IMR-90 (cell line): ENCODE measurements around the gene VEZT. TPM values are rescaled to one million over a fixed set of nuclear protein-coding genes. Genes with fewer than 3 reads are reported as not detected.

Source experiments
- ATAC-seq: fragments of 200-7000 bp; cut with Tn5 transposase; 2 replicates; pipeline ENCODE4 v1.9.1; 2020; ENCODE audit warnings: low read depth, mild to moderate bottlenecking, moderate library complexity
- BruUV-seq: library from RNA; stranded (reverse); fragments of 400-500 nt; replicated peaks from 2 replicates; lab custom pipeline; 2021; lab: Mats Ljungman, UMichigan
- CTCF ChIA-PET: fragments of 300-600 bp; formaldehyde crosslinking; extraction: SDS; loops from one replicate; lab custom pipeline; 2021; ENCODE audit warnings: antibody characterized with exemption; lab: Yijun Ruan, JAX
- POLR2A ChIA-PET: fragments of 300-600 bp; sonication (Branson Sonifier 250); formaldehyde crosslinking; loops from one replicate; lab custom pipeline; 2022; ENCODE audit warnings: antibody characterized with exemption; ENCODE audit not compliant: unreplicated experiment; lab: Charles Lee
- DNase-seq: peaks from one replicate; pipeline ENCODE4 v3.0.0; 2013
- H2AFZ ChIP-seq: replicated peaks from 2 replicates; pipeline ENCODE3; 2013; ENCODE audit warnings: low read length, mild to moderate bottlenecking; ENCODE audit not compliant: poor library complexity
- H2AK5ac ChIP-seq: 2 replicates; pipeline ENCODE4 v1.6.1; 2013; ENCODE audit warnings: low read depth, low read length, inconsistent platforms
- H2AK9ac ChIP-seq: replicated peaks from 2 replicates; pipeline ENCODE3; 2013; ENCODE audit warnings: mild to moderate bottlenecking, low read depth, low read length, moderate library complexity; ENCODE audit not compliant: poor library complexity
- H2BK120ac ChIP-seq: 2 replicates; pipeline ENCODE4 v1.6.1; 2013; ENCODE audit warnings: low read depth, low read length, inconsistent platforms
- H2BK15ac ChIP-seq: 3 replicates; pipeline ENCODE4 v1.6.1; 2013; ENCODE audit warnings: low read depth, low read length, inconsistent platforms
- H2BK20ac ChIP-seq: 2 replicates; pipeline ENCODE4 v1.6.1; 2013; ENCODE audit warnings: low read depth, mild to moderate bottlenecking, inconsistent platforms, low read length, moderate library complexity
- H2BK5ac ChIP-seq: 2 replicates; pipeline ENCODE4 v1.6.1; 2013; ENCODE audit warnings: mild to moderate bottlenecking, low read depth, low read length, inconsistent platforms; ENCODE audit not compliant: poor library complexity, severe bottlenecking
- H3K14ac ChIP-seq: replicated peaks from 2 replicates; pipeline ENCODE4 v1.6.1; 2013; ENCODE audit warnings: low read depth, low read length, inconsistent platforms
- H3K18ac ChIP-seq: 2 replicates; pipeline ENCODE4 v1.6.1; 2013; ENCODE audit warnings: low read depth, low read length, control low read depth
- H3K23ac ChIP-seq: 2 replicates; pipeline ENCODE4 v1.6.1; 2013; ENCODE audit warnings: low read depth, low read length, inconsistent platforms
- H3K27ac ChIP-seq: 2 replicates; pipeline ENCODE4 v1.5.1; 2013; ENCODE audit warnings: mild to moderate bottlenecking, control low read depth, low read length; ENCODE audit not compliant: insufficient read depth
- H3K27me3 ChIP-seq: 2 replicates; pipeline ENCODE4 v1.6.1; 2013; ENCODE audit warnings: low read length; ENCODE audit not compliant: control insufficient read depth, insufficient read depth
- H3K36me3 ChIP-seq: 2 replicates; pipeline ENCODE4 v1.6.1; 2013; ENCODE audit warnings: low read length, mixed read lengths; ENCODE audit not compliant: control insufficient read depth, insufficient read depth
- H3K4ac ChIP-seq: 2 replicates; pipeline ENCODE4 v1.6.1; 2013; ENCODE audit warnings: low read depth, low read length, inconsistent platforms
- H3K4me1 ChIP-seq: 2 replicates; pipeline ENCODE4 v1.6.1; 2013; ENCODE audit warnings: low read length, mixed read lengths; ENCODE audit not compliant: control insufficient read depth, insufficient read depth
- H3K4me2 ChIP-seq: 2 replicates; pipeline ENCODE4 v1.6.1; 2013; ENCODE audit warnings: low read depth, mild to moderate bottlenecking, control low read depth, low read length, moderate library complexity
- H3K4me3 ChIP-seq: 2 replicates; pipeline ENCODE4 v1.5.1; 2013; ENCODE audit warnings: low read depth, mild to moderate bottlenecking, control low read depth, low read length, moderate library complexity; ENCODE audit not compliant: insufficient read depth
- H3K56ac ChIP-seq: 2 replicates; pipeline ENCODE4 v1.6.1; 2013; ENCODE audit warnings: low read length, inconsistent platforms; ENCODE audit not compliant: insufficient read depth; ENCODE audit errors: extremely low read depth
- H3K79me1 ChIP-seq, 2 experiments: 2 replicates each; pipeline ENCODE4 v1.6.1; 2013; ENCODE audit warnings: low read length in 2 of 2, inconsistent platforms in 1 of 2, low read depth in 1 of 2
- H3K9ac ChIP-seq: 2 replicates; pipeline ENCODE4 v1.6.1; 2013; ENCODE audit warnings: low read depth, low read length, control low read depth
- H3K9me1 ChIP-seq: 2 replicates; pipeline ENCODE4 v1.6.1; 2013; ENCODE audit warnings: low read length, inconsistent platforms; ENCODE audit not compliant: insufficient read depth
- H3K9me3 ChIP-seq: 2 replicates; pipeline ENCODE4 v1.6.1; 2013; ENCODE audit warnings: low read length; ENCODE audit not compliant: control insufficient read depth, insufficient read depth
- H4K20me1 ChIP-seq: 2 replicates; pipeline ENCODE4 v1.6.1; 2013; ENCODE audit warnings: low read length, inconsistent platforms; ENCODE audit not compliant: insufficient read depth
- H4K5ac ChIP-seq: 2 replicates; pipeline ENCODE4 v1.6.1; 2013; ENCODE audit warnings: mild to moderate bottlenecking, low read depth, low read length, control low read depth
- H4K8ac ChIP-seq, 2 experiments: 2 replicates each; pipeline ENCODE4 v1.6.1; 2013; ENCODE audit warnings: low read depth in 2 of 2, low read length in 2 of 2, control low read depth in 1 of 2, inconsistent platforms in 1 of 2
- H4K91ac ChIP-seq: 2 replicates; pipeline ENCODE4 v1.6.1; 2013; ENCODE audit warnings: low read depth, low read length, inconsistent platforms; ENCODE audit not compliant: insufficient read depth
- CEBPB ChIP-seq: IDR thresholded peaks from 2 replicates; pipeline ENCODE4 v1.6.1; 2012; ENCODE audit warnings: low read depth, low read length, improper control_type of control experiment
- MAFK ChIP-seq: IDR thresholded peaks from 2 replicates; pipeline ENCODE4 v1.6.1; 2012; ENCODE audit warnings: low read depth, low read length, improper control_type of control experiment
- RAD21 ChIP-seq: IDR thresholded peaks from 2 replicates; pipeline ENCODE4 v1.6.1; 2012; ENCODE audit warnings: low read length, improper control_type of control experiment
- RCOR1 ChIP-seq: IDR thresholded peaks from 2 replicates; pipeline ENCODE4 v1.6.1; 2012; ENCODE audit warnings: mild to moderate bottlenecking, low read length, improper control_type of control experiment; ENCODE audit not compliant: insufficient replicate concordance
- WGBS, 2 experiments: methylation state at CpG; one replicate each; pipeline versions ENCODE4 v1.1.5 to v1.1.7; 2013; ENCODE audit warnings: missing lambda C conversion rate in 2 of 2; ENCODE audit not compliant: insufficient read length in 1 of 2; ENCODE audit errors: extremely low coverage in 2 of 2; 5-methylcytosine and 5-hydroxymethylcytosine counted together
- dilution Hi-C: fragments of 300-500 bp; cut with HindIII; formaldehyde crosslinking; loops from one replicate; pipeline ENCODE4 v1.14.3; 2018; ENCODE audit warnings: low sequenced_read_pairs; ENCODE audit not compliant: unreplicated experiment
- in situ Hi-C: fragments of 300-500 bp; cut with MboI; formaldehyde crosslinking; loops from 3 replicates; pipeline ENCODE4 v1.14.3; 2019; ENCODE audit warnings: low sequenced_read_pairs, inconsistent platforms, mixed read lengths
- intact Hi-C: fragments of 100-400 bp; cut with micrococcal nuclease; formaldehyde crosslinking; loops from 2 replicates; pipeline ENCODE4 v1.10.0; 2022
- polyA plus RNA-seq, 3 experiments: library from polyadenylated mRNA; depleted of rRNA; stranded (reverse); fragments of >200 nt; gene quantifications; 2 replicates each; pipeline ENCODE4 v1.2.3, GENCODE V29; 2012; ENCODE audit warnings: low replicate concordance in 1 of 3
- total RNA-seq: library from RNA; depleted of rRNA; stranded (reverse); fragments of >200 nt; gene quantifications from 2 replicates; pipeline ENCODE4 v1.2.3, GENCODE V29; 2012
- TF ChIP-seq, protein P1 (sequence below): fragments of 150-350 bp; IDR thresholded peaks from 2 replicates; pipeline ENCODE4 v1.6.1; 2016; ENCODE audit warnings: low read depth, mild to moderate bottlenecking, low read length, moderate library complexity, borderline replicate concordance
- TF ChIP-seq, protein P2 (sequence below): conservative IDR thresholded peaks from 2 replicates; pipeline ENCODE4 v1.5.1; 2012; ENCODE audit warnings: mild to moderate bottlenecking, low read depth, low read length, improper control_type of control experiment

The VEZT gene
- total and polyA plus RNA-seq, 2 of the 4 experiments (the other 2 are of a cell fraction): 54.5 to 90.2 TPM

DNA sequence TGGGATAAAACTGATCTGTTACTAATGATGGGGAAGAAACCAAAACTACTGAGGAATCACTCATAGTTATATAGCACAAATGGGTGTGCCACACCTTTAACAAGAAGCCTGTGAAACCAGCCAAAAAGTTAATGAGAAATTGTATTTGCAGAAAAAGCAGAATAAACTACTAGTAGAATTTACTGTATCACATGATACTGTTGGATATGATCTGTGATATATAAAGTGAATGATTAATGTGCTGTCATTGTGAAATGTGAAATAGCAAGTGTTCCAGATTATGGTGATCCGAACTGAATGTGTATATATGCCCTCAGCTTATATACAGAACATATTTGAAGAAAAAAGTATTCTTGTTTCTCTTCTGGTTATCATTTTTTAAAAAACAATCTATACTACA lies 30.5 kb downstream of the VEZT start:
- peaks cover 9% of the 10 kb centered on the region for H3K9me1 ChIP-seq
- no peak overlapping the region for H2BK120ac ChIP-seq
- H3K4ac ChIP-seq: no peak overlapping the region
- in situ Hi-C loops: no loop called here
- H2AFZ ChIP-seq: no peak overlapping the region
- dilution Hi-C loops: no loop called here
- peaks cover 4% of the 10 kb centered on the region for H3K36me3 ChIP-seq
- H2AK9ac ChIP-seq: no peak overlapping the region
- H3K4me3 ChIP-seq: no peak overlapping the region
- no peak overlapping the region for H3K27ac ChIP-seq
- H3K18ac ChIP-seq: no peak overlapping the region; the same call in 1 of the 2 replicates
- ATAC-seq (no peak), DNase-seq (no peak)
- H4K20me1 ChIP-seq: peaks cover 3% of the 10 kb centered on the region; the same call in 1 of the 2 replicates
- H2BK20ac ChIP-seq: no peak overlapping the region
- H3K27me3 ChIP-seq: no peaks in the 10 kb centered on the region
- ChIA-PET POLR2A (no interaction called here), CTCF (no interaction called here)
- intact Hi-C loops: no loop called here
- H3K14ac ChIP-seq: no peak overlapping the region
- H4K5ac ChIP-seq: no peak overlapping the region
- H2AK5ac ChIP-seq: no peak overlapping the region
- no peak overlapping the region for H2BK15ac ChIP-seq
- TF ChIP-seq MAFK: no peak
- TF ChIP-seq, protein P1, sequence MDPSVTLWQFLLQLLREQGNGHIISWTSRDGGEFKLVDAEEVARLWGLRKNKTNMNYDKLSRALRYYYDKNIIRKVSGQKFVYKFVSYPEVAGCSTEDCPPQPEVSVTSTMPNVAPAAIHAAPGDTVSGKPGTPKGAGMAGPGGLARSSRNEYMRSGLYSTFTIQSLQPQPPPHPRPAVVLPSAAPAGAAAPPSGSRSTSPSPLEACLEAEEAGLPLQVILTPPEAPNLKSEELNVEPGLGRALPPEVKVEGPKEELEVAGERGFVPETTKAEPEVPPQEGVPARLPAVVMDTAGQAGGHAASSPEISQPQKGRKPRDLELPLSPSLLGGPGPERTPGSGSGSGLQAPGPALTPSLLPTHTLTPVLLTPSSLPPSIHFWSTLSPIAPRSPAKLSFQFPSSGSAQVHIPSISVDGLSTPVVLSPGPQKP: no peak
- TF ChIP-seq, protein P2, sequence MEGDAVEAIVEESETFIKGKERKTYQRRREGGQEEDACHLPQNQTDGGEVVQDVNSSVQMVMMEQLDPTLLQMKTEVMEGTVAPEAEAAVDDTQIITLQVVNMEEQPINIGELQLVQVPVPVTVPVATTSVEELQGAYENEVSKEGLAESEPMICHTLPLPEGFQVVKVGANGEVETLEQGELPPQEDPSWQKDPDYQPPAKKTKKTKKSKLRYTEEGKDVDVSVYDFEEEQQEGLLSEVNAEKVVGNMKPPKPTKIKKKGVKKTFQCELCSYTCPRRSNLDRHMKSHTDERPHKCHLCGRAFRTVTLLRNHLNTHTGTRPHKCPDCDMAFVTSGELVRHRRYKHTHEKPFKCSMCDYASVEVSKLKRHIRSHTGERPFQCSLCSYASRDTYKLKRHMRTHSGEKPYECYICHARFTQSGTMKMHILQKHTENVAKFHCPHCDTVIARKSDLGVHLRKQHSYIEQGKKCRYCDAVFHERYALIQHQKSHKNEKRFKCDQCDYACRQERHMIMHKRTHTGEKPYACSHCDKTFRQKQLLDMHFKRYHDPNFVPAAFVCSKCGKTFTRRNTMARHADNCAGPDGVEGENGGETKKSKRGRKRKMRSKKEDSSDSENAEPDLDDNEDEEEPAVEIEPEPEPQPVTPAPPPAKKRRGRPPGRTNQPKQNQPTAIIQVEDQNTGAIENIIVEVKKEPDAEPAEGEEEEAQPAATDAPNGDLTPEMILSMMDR: no peak
- no peak for TF ChIP-seq CEBPB
- no peak for TF ChIP-seq RAD21
- TF ChIP-seq RCOR1: no peak
- no TSS peak for BruUV-seq
- H2BK5ac ChIP-seq: no peak overlapping the region
- H3K79me1 ChIP-seq: peaks cover 27 to 52% of the 10 kb centered on the region in 2 experiments
- H3K4me2 ChIP-seq: no peak overlapping the region
- H4K91ac ChIP-seq: no peak overlapping the region
- no peak overlapping the region for H3K23ac ChIP-seq
- H3K9ac ChIP-seq: no peak overlapping the region
- peaks cover 7% of the 10 kb centered on the region for H3K4me1 ChIP-seq
- no peak overlapping the region for H3K56ac ChIP-seq
- H4K8ac ChIP-seq: no peak overlapping the region
- WGBS, 2 experiments: no CpG with 5 or more reads among the region's 1 CpG
- no peaks in the 10 kb centered on the region for H3K9me3 ChIP-seq
